IPS-18c (cell line): Measurements from ENCODE around the gene NOS3.
"Not testable (repeated sequence)": the region's sequence is repeated elsewhere in the genome, so short reads cannot be mapped to it uniquely, and the experiment has no call there.

Source experiments
- H3K4me3 ChIP-seq: 2 replicates; pipeline ENCODE4 v1.7.0; 2013; ENCODE audit warnings: low read depth, mild to moderate bottlenecking, low read length, moderate library complexity; ENCODE audit not compliant: insufficient read depth
- H3K9me3 ChIP-seq: one replicate; pipeline ENCODE4 v1.6.1; 2013; ENCODE audit warnings: mild to moderate bottlenecking, low read length, moderate library complexity; ENCODE audit not compliant: control insufficient read depth, insufficient read depth

Gene NOS3

DNA sequence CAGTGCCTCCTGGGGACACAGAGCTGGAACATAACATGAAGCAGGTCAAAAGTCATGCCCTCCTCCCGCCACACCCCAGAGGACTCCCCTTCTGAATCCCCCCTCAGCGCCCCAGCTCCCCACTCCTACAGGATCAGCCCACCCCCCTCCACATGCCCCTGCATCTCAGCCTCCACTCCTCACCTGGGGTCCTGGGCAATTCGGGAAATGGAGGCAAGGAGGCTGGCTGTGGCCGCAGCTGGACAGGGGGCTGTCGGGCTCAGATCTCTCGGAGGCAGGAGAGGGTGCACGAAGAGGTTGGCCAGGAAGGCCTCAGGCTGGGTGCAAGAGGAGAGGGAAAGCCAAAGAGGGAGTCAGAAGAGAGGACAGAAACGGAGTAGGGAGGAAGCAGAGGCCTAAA, 25.7 kb downstream of the NOS3 start:
- peaks cover 2% of the 10 kb centered on the region for H3K9me3 ChIP-seq
- H3K4me3 ChIP-seq, result no peak overlapping the region

- no peak overlapping the region for H3K4me3 ChIP-seq
- H3K9me3 ChIP-seq, result peaks cover 2% of the 10 kb centered on the region
These were observed 26.1 kb downstream of the NOS3 start for GRCh38 chr7:151016942-151017341.

GRCh38 chr7:151017370-151017952, 26.6 kb downstream of the NOS3 start:
- H3K4me3 ChIP-seq, result no peak overlapping the region

GRCh38 chr7:151017953-151018420, 27.2 kb downstream of the NOS3 start:
- H3K4me3 ChIP-seq, result peak overlapping the region; percentile 34; the same call in 1 of the 2 replicates

More at GRCh38 chr7:151017370-151017952, 26.6 kb downstream of the NOS3 start:
- peaks cover 2% of the 10 kb centered on the region for H3K9me3 ChIP-seq

GRCh38 chr7:151018421-151019129, 27.8 kb downstream of the NOS3 start:
- peak overlapping the region; percentile 34 for H3K4me3 ChIP-seq
- H3K9me3 ChIP-seq, result peaks cover 2% of the 10 kb centered on the region

More at GRCh38 chr7:151017953-151018420, 27.2 kb downstream of the NOS3 start:
- H3K9me3 ChIP-seq, result peaks cover 2% of the 10 kb centered on the region

DNA sequence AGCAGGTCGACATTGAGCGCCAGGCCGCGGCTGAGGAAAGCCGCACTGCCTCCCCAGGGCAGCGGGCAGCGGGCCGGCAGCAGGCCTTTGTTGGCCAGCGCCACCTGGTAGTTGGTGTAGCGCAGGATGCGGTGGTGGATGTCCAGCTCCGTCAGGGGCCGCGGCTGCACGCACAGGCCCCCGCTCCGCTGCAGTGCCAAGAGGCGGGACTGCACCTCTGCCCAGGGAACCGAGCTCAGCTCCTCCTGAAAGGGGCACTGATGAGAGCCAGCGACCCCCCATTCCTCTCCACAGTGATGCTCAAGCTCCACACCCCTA, 28.3 kb downstream of the NOS3 start:
- peaks cover 2% of the 10 kb centered on the region for H3K9me3 ChIP-seq
- no peak overlapping the region for H3K4me3 ChIP-seq

DNA sequence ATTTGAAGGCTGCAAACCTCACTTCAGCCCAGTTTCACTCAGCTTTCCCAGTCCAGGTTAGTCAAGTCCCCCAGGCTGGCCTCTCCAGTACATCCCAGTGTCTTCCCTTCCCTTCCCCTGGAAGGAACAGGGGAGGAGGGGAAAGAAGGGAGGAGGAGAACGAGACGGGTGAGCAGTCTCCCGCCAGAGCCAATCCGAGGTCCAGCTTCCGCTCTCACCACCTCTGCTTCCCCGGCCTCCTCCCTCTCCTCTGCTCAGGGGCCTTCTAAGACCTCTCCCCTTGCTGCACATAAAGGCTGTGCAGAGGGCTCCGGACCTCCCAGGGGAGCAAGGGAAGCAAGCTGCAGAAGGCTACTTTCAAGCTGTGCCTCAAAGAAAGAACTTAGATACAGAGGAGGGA, 29.4 kb downstream of the NOS3 start:
- H3K4me3 ChIP-seq, result no peak overlapping the region
- peaks cover 2% of the 10 kb centered on the region for H3K9me3 ChIP-seq

GRCh38 chr7:151023232-151023631, 32.4 kb downstream of the NOS3 start:
- no peak overlapping the region for H3K4me3 ChIP-seq

GRCh38 chr7:151024435-151025056, 33.7 kb downstream of the NOS3 start, which contains the start of gene ATG9B:
Gene ATG9B (minus strand): TSS chr7:151024494. CDS start chr7:151024423, 71 bp downstream.
- Histone ChIP-seq H3K4me3 (no peak within 1 kb of the TSS), H3K9me3 (no peaks in the 10 kb centered on the region)

More at GRCh38 chr7:151023232-151023631, 32.4 kb downstream of the NOS3 start:
- H3K9me3 ChIP-seq, result peaks cover 2% of the 10 kb centered on the region

- no peak overlapping the region for H3K4me3 ChIP-seq
- H3K9me3 ChIP-seq, result no peaks in the 10 kb centered on the region
These were observed 35.3 kb downstream of the NOS3 start for GRCh38 chr7:151025924-151026671.

- peak overlapping the region; percentile 52; the same call in 1 of the 2 replicates for H3K4me3 ChIP-seq
- not testable (repeated sequence) for H3K9me3 ChIP-seq
These were observed 36.2 kb downstream of the NOS3 start for GRCh38 chr7:151026771-151027727.

- H3K4me3 ChIP-seq, result peak overlapping the region; percentile 52; the same call in 1 of the 2 replicates
- H3K9me3 ChIP-seq, result not testable (repeated sequence)
These were observed 36.9 kb downstream of the NOS3 start for GRCh38 chr7:151027728-151028130.

DNA sequence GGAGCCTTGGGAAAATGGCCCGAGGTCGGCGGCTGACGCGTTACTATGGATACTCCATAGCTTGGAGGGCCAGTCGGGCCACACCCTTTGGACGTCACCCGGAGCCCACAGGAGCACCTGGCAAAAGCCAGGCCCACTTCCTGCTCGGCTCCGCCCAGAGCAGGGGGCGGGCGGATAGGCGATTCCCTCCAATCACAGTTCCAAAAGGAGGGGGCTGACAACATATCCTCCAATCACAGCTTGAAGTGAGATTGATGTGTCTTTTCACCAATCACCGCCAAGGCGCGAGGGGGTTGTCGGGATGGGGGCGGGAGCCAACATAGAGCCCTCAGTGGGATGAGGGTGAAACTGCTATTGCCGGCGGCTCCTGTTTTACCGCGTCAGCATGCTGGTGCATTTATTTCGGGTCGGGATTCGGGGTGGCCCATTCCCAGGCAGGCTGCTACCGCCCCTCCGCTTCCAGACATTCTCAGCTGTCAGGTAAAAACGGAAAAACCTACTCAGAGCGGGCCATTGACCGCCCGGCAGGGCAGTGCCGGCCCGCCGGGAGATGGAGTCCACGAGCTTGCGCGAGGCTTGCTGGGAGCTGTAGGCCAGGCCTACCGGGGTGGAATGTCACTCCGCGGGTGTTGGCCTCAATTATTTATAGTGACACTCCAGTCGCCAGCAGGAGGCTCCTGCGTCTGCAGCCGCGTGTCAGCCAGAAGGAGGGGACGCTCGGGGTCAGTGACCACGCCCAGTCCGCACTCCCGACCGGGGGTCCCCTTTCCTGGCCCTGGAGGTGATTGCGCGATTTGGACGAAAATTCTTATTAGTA, 37.5 kb downstream of the NOS3 start, which contains the start of gene ABCB8:
Gene ABCB8 (plus strand): TSS at position 320 of the 817 bp plus-strand sequence. CDS start 66 bp downstream, at position 386.
- H3K4me3 ChIP-seq, result peak within 1 kb of the TSS; percentile 100
- H3K9me3 ChIP-seq, result no peaks in the 10 kb centered on the region

DNA sequence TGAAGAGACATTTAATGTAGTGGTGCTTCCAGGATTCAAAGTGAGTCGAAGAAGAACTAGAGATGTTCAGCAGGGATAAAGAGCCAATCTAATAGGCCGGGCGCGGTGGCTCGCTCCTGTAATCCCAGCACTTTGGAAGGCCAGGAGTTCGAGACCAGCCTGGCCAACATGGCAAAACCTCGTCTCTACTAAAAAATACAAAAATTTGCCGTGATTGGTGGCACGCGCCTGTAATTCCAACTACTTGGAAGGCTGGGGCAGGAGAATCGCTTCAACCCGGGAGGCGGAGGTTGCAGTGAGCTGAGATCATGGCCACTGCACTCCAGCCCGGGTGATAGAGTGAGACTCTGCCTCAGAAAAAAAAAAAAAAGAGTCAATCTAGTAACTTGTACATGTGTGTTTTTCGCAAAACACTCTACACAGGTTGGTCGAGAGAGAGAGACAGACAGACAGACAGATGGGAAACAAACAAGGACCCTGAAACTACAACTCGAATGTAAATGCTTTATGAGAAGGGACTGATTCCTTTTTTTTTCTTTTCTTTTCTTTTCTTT, 38.2 kb downstream of the NOS3 start:
- H3K9me3 ChIP-seq, result no peaks in the 10 kb centered on the region

DNA sequence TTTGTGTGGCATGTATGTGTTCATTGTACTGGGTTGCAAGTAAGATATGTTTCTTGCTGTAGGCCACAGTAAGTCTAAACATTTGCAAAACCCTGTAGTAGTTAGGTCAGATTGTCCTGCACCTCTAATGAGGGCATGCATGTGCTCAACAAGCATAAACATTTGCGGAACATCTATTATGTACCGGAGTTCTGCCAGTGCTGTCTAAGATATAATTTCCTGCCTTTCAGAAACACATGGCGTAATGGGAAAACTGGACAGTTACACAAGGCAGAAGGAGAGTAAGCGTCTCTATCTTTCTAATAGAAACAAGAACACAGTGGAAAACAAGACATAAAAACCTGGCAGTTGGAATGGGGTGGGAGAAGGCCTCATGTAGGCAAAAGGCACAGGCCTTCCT, 40.2 kb downstream of the NOS3 start:
- no peak overlapping the region for H3K4me3 ChIP-seq
- H3K9me3 ChIP-seq, result no peaks in the 10 kb centered on the region

More for the DNA sequence above, 38.2 kb downstream of the NOS3 start:
- peak overlapping the region; percentile 100 for H3K4me3 ChIP-seq
